ENCODE measurements around the gene FBXW4. TPM values are rescaled to one million over a fixed set of nuclear protein-coding genes. Genes with fewer than 3 reads are reported as not detected.

The FBXW4 gene
- total and polyA plus RNA-seq, 9 of the 15 experiments (the other 6 are each of a cell fraction or from before 2014, with no cell fraction given), result 1.0 to 10.6 (median 5.4) TPM

DNA sequence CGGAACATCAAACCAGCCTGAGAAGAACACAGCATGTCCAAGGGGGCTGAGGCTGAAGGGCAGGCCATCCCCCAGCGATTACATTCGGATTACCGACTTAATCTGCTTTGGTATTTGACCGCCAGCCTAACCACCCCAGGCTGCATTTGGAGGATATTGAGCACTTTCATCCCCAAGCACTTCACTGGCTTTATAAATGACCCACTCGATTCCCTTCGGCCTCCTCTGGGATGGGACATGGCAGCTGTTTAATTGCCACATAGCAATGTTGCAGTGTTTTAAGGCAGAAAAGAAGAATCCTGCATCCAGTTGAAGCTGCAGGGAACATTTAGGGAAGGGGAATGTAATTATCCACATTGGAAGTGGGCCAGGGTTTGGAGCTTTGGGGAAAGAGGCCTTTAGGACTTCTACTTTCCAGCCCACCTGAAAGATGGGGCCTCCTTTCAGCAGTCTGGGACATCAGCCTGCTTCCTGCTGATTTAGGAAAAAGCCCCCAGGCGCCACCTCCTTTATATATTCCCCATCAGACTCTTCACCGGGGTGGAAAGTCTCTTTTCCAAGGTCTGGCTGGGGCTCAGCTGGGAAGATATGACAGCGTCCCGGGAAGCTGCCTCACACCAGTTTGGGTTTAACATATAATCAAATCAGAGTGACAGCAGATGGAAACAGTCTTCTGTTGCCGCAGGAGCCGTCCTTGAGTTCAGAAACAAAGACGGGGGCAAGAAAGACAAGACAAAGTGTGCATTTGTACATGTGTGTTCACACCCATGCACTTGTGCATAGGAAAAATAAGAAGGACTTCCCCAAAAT is 97.7 kb downstream of the FBXW4 start:
- ChIA-PET POLR2A (interaction anchor here (0.8 kb wide), 1 partner anchor 17 kb away, joined by 4 read pairs; no protein-coding TSS in a partner anchor), CTCF (ENCODE audit: low intra/inter-chr PET ratio) (no interaction called here)
- H3K4me1 ChIP-seq (replicated peaks in 1 of 2; ENCODE audit: control insufficient read depth in 2 of 2, insufficient read depth in 2 of 2, low read length in 2 of 2), result no peaks in the 10 kb centered on the region; a peak in 1 of 5 replicates
- in situ Hi-C loops (cut with MboI) (no loop called here), intact Hi-C loops (cut with micrococcal nuclease) (no loop called here)
- WGBS (ENCODE audit: insufficient coverage, low coverage, missing lambda C conversion rate), result 74% methylated on average over 12 of the region's 14 CpGs
- no peak overlapping the region for H2AFZ ChIP-seq (ENCODE audit: low read depth, low read length)
- H3K9ac ChIP-seq (ENCODE audit: insufficient read depth in 1 of 2, low read depth in 2 of 2, low read length in 2 of 2), result no peak overlapping the region
- no peaks in the 10 kb centered on the region for H3K27me3 ChIP-seq (ENCODE audit: control insufficient read depth in 2 of 2, insufficient read depth in 2 of 2, low read length in 2 of 2)
- H3K27ac ChIP-seq (ENCODE audit: extremely low read depth, low read depth, low read length), result no peak overlapping the region
- no TSS peak for BruUV-seq (replicated peaks)
- H3K4me3 ChIP-seq, result no peak overlapping the region
- no peaks in the 10 kb centered on the region for H3K9me1 ChIP-seq (ENCODE audit: control insufficient read depth, insufficient read depth, low read length)
- no peak for DNase-seq (ENCODE audit: extremely low read depth in 1 of 4, low spot score in 3 of 4)
- no peaks in the 10 kb centered on the region for H4K20me1 ChIP-seq (replicated peaks; ENCODE audit: control insufficient read depth, insufficient read depth, low read length)
- no peak overlapping the region for H3K4me2 ChIP-seq (ENCODE audit: insufficient read depth, low read length)
- H3K36me3 ChIP-seq (ENCODE audit: control insufficient read depth, insufficient read depth, low read length), result no peaks in the 10 kb centered on the region
- no peak for ATAC-seq
- FAIRE-seq, result no peak
- H3K9me3 ChIP-seq (replicated peaks; ENCODE audit: control insufficient read depth, insufficient read depth, low read depth, low read length), result no peaks in the 10 kb centered on the region
- H3K79me2 ChIP-seq (ENCODE audit: control insufficient read depth, insufficient read depth, low read length), result no peaks in the 10 kb centered on the region
- TF ChIP-seq, protein P1, sequence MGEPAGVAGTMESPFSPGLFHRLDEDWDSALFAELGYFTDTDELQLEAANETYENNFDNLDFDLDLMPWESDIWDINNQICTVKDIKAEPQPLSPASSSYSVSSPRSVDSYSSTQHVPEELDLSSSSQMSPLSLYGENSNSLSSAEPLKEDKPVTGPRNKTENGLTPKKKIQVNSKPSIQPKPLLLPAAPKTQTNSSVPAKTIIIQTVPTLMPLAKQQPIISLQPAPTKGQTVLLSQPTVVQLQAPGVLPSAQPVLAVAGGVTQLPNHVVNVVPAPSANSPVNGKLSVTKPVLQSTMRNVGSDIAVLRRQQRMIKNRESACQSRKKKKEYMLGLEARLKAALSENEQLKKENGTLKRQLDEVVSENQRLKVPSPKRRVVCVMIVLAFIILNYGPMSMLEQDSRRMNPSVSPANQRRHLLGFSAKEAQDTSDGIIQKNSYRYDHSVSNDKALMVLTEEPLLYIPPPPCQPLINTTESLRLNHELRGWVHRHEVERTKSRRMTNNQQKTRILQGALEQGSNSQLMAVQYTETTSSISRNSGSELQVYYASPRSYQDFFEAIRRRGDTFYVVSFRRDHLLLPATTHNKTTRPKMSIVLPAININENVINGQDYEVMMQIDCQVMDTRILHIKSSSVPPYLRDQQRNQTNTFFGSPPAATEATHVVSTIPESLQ (CRISPR knock-in tag; IDR thresholded peaks at IDR 0.05), result no peak
- TF ChIP-seq ELF2 (CRISPR knock-in tag; IDR thresholded peaks at IDR 0.05), result no peak
- TF ChIP-seq, protein P2, sequence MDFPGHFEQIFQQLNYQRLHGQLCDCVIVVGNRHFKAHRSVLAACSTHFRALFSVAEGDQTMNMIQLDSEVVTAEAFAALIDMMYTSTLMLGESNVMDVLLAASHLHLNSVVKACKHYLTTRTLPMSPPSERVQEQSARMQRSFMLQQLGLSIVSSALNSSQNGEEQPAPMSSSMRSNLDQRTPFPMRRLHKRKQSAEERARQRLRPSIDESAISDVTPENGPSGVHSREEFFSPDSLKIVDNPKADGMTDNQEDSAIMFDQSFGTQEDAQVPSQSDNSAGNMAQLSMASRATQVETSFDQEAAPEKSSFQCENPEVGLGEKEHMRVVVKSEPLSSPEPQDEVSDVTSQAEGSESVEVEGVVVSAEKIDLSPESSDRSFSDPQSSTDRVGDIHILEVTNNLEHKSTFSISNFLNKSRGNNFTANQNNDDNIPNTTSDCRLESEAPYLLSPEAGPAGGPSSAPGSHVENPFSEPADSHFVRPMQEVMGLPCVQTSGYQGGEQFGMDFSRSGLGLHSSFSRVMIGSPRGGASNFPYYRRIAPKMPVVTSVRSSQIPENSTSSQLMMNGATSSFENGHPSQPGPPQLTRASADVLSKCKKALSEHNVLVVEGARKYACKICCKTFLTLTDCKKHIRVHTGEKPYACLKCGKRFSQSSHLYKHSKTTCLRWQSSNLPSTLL (IDR thresholded peaks at IDR 0.05), result no peak

All from K562 (cell line).